Measurements from ENCODE around the gene RHOBTB3. TPM values are rescaled to one million over a fixed set of nuclear protein-coding genes. Genes with fewer than 3 reads are reported as not detected.

RHOBTB3 gene
- total RNA-seq, 1 donor from 2014 or later: 22.8 TPM

- H3K27me3 Mint-ChIP-seq (ENCODE audit: unreplicated experiment): peaks cover 2% of the 10 kb centered on the region
- no peak overlapping the region for H3K4me3 Mint-ChIP-seq (ENCODE audit: unreplicated experiment)
- no peak for TF ChIP-seq CTCF (IDR thresholded peaks at IDR 0.05; ENCODE audit: unreplicated experiment)
- H3K4me1 Mint-ChIP-seq (ENCODE audit: unreplicated experiment): no peaks in the 10 kb centered on the region
- no peak overlapping the region for H3K27ac Mint-ChIP-seq (ENCODE audit: unreplicated experiment)
- no peak for DNase-seq (ENCODE audit: low spot score)
- no peaks in the 10 kb centered on the region for H3K9me3 Mint-ChIP-seq (ENCODE audit: unreplicated experiment)
- H3K36me3 Mint-ChIP-seq (ENCODE audit: low read depth, unreplicated experiment): no peaks in the 10 kb centered on the region
Measured at GRCh38 chr5:95717439-95717838, 13.7 kb upstream of the RHOBTB3 start.

GRCh38 chr5:95718203-95718602 lies 12.9 kb upstream of the RHOBTB3 start:
- H3K36me3 Mint-ChIP-seq (ENCODE audit: low read depth, unreplicated experiment): no peaks in the 10 kb centered on the region
- peaks cover 2% of the 10 kb centered on the region for H3K27me3 Mint-ChIP-seq (ENCODE audit: unreplicated experiment)
- H3K4me1 Mint-ChIP-seq (ENCODE audit: unreplicated experiment): peaks cover 3% of the 10 kb centered on the region
- H3K9me3 Mint-ChIP-seq (ENCODE audit: unreplicated experiment): no peaks in the 10 kb centered on the region
- TF ChIP-seq CTCF (IDR thresholded peaks at IDR 0.05; ENCODE audit: unreplicated experiment): no peak
- H3K27ac Mint-ChIP-seq (ENCODE audit: unreplicated experiment): no peak overlapping the region
- DNase-seq (ENCODE audit: low spot score): no peak
- no peak overlapping the region for H3K4me3 Mint-ChIP-seq (ENCODE audit: unreplicated experiment)

DNA sequence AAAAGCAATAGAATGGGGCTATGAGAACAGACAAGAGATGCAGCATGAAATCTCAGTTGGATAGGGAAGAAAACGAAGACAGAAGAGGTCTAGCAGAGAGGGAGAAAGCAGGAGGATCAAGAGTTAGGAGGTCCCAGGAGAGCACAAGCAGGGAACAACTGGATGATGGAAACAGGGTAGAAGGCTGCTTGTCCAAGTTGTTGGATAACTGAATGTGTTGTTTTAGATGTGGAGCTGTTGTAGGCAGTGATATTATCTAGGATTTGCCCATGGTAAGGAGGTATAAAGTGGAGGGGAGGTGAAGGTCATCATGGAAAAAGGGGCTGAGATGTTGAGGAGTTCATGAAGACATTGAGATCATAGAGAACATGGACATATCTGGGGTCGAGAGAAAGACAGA lies 12.4 kb upstream of the RHOBTB3 start:
- peaks cover 2% of the 10 kb centered on the region for H3K27me3 Mint-ChIP-seq (ENCODE audit: unreplicated experiment)
- H3K36me3 Mint-ChIP-seq (ENCODE audit: low read depth, unreplicated experiment): no peaks in the 10 kb centered on the region
- no peak overlapping the region for H3K27ac Mint-ChIP-seq (ENCODE audit: unreplicated experiment)
- no peak for TF ChIP-seq CTCF (IDR thresholded peaks at IDR 0.05; ENCODE audit: unreplicated experiment)
- H3K4me1 Mint-ChIP-seq (ENCODE audit: unreplicated experiment): peaks cover 7% of the 10 kb centered on the region
- H3K9me3 Mint-ChIP-seq (ENCODE audit: unreplicated experiment): no peaks in the 10 kb centered on the region
- no peak overlapping the region for H3K4me3 Mint-ChIP-seq (ENCODE audit: unreplicated experiment)
- DNase-seq (ENCODE audit: low spot score): no peak

GRCh38 chr5:95720094-95720786 lies 10.9 kb upstream of the RHOBTB3 start:
- H3K27me3 Mint-ChIP-seq (ENCODE audit: unreplicated experiment): peaks cover 2% of the 10 kb centered on the region
- H3K4me1 Mint-ChIP-seq (ENCODE audit: unreplicated experiment): peaks cover 9% of the 10 kb centered on the region
- H3K9me3 Mint-ChIP-seq (ENCODE audit: unreplicated experiment): no peaks in the 10 kb centered on the region
- no peak overlapping the region for H3K27ac Mint-ChIP-seq (ENCODE audit: unreplicated experiment)
- no peak for DNase-seq (ENCODE audit: low spot score)
- no peak overlapping the region for H3K4me3 Mint-ChIP-seq (ENCODE audit: unreplicated experiment)
- TF ChIP-seq CTCF (IDR thresholded peaks at IDR 0.05; ENCODE audit: unreplicated experiment): no peak
- H3K36me3 Mint-ChIP-seq (ENCODE audit: low read depth, unreplicated experiment): no peaks in the 10 kb centered on the region

DNA sequence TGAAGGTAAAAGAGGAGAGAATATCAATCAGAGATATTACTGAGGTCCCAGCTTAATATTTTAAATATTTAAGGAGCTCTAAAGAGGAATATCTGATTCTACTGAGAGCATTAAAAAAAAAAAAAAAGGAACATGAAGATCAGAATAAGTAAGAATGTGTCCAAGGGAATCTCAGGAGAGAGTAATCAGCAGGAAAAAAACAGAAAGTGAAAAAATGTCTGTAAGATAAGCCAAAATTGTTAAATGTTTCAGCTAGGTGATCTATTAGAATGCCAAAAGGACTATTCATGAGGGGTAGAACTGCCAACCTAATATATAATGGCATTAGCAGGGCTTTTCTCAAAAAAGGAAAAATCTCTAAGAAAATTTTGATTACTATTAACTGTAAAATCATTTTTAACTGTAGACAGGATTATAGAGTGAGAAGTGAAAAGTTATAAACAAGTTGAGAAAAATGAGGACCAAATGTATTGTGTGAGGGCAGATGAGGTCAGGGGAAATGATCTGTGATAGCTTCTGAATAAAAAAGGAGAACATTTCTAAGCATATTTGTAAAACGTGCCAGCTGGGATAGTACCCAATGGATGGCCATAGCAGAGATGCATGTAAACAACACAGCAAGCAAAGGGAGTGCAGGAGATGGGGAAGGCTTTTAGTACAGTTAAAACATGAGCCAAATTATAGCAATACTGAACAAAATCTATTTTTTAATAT lies 9.4 kb upstream of the RHOBTB3 start:
- Mint-ChIP-seq H3K27ac (ENCODE audit: unreplicated experiment) (no peak overlapping the region), H3K27me3 (ENCODE audit: unreplicated experiment) (no peaks in the 10 kb centered on the region), H3K4me3 (ENCODE audit: unreplicated experiment) (no peak overlapping the region), H3K4me1 (ENCODE audit: unreplicated experiment) (peaks cover 9% of the 10 kb centered on the region), H3K36me3 (ENCODE audit: low read depth, unreplicated experiment) (no peaks in the 10 kb centered on the region), H3K9me3 (ENCODE audit: unreplicated experiment) (no peaks in the 10 kb centered on the region)
- DNase-seq (ENCODE audit: low spot score): no peak
- no peak for TF ChIP-seq CTCF (IDR thresholded peaks at IDR 0.05; ENCODE audit: unreplicated experiment)

All from endothelial cell (in vitro differentiated cells).